Right lobe of liver (tissue), 4 donors: ENCODE results near the gene ZBTB18.

Experiments used
- POLR2A ChIP-seq: fragments of 450-650 bp; IDR thresholded peaks from one replicate; pipeline ENCODE4 v1.6.1; 2017; ENCODE audit warnings: antibody characterized with exemption, mild to moderate bottlenecking
- TF ChIP-seq, protein P1 (sequence below), 4 donors: fragments of 200-600 bp in 3 of 4; fragments of 450-650 bp in 1 of 4; IDR thresholded peaks; one replicate each; pipeline versions ENCODE4 v1.5.1 to v1.8.0; 2016 to 2022; ENCODE audit warnings: antibody characterized with exemption in 4 of 4, mild to moderate bottlenecking in 2 of 4
- donor health status: DM: no; HTN: no; CAD: no.
- donor health status: DM: no; HTN: no; CAD: no.
- donor health status: DM: no; HTN: yes; CAD: no.

DNA sequence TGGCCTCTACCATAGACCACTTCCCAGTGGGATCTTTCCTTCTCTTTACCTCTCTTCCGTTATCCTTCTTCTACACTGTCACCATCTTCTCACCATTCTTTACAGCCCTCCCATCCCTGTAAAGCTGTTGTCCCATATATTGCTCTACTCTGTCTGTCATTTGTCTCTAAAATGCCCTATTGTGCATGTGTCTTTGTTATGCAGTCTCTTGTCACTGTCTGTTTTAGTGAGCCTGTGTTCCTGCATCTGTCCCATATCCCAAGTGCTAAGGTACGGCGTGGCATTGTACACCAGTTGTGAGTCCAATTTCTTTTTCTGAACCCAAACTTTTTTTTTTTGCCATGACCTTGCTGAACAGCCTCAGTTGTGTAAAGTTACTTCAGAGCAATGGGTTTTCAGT is 8.8 kb upstream of the ZBTB18 start:
- TF ChIP-seq, protein P1, sequence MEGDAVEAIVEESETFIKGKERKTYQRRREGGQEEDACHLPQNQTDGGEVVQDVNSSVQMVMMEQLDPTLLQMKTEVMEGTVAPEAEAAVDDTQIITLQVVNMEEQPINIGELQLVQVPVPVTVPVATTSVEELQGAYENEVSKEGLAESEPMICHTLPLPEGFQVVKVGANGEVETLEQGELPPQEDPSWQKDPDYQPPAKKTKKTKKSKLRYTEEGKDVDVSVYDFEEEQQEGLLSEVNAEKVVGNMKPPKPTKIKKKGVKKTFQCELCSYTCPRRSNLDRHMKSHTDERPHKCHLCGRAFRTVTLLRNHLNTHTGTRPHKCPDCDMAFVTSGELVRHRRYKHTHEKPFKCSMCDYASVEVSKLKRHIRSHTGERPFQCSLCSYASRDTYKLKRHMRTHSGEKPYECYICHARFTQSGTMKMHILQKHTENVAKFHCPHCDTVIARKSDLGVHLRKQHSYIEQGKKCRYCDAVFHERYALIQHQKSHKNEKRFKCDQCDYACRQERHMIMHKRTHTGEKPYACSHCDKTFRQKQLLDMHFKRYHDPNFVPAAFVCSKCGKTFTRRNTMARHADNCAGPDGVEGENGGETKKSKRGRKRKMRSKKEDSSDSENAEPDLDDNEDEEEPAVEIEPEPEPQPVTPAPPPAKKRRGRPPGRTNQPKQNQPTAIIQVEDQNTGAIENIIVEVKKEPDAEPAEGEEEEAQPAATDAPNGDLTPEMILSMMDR (IDR thresholded peaks at IDR 0.05) = no peak
- no peak for TF ChIP-seq POLR2A
